B cell (primary cell): ENCODE measurements around the gene JUP.

Experiments
- EZH2 ChIP-seq: IDR thresholded peaks from 2 replicates; pipeline ENCODE4 v1.6.1; 2012; ENCODE audit warnings: borderline replicate concordance, low read depth, mild to moderate bottlenecking, moderate library complexity, low read length; ENCODE audit not compliant: insufficient read depth, poor library complexity, severe bottlenecking
- TF ChIP-seq, protein P1 (sequence below): fragments of 200-600 bp; IDR thresholded peaks from one replicate; pipeline ENCODE4 v1.8.0; 2022; ENCODE audit warnings: antibody characterized with exemption, mild to moderate bottlenecking

GRCh38 chr17:41728056-41728455 is 58.5 kb downstream of the JUP start:
- TF ChIP-seq, protein P1, sequence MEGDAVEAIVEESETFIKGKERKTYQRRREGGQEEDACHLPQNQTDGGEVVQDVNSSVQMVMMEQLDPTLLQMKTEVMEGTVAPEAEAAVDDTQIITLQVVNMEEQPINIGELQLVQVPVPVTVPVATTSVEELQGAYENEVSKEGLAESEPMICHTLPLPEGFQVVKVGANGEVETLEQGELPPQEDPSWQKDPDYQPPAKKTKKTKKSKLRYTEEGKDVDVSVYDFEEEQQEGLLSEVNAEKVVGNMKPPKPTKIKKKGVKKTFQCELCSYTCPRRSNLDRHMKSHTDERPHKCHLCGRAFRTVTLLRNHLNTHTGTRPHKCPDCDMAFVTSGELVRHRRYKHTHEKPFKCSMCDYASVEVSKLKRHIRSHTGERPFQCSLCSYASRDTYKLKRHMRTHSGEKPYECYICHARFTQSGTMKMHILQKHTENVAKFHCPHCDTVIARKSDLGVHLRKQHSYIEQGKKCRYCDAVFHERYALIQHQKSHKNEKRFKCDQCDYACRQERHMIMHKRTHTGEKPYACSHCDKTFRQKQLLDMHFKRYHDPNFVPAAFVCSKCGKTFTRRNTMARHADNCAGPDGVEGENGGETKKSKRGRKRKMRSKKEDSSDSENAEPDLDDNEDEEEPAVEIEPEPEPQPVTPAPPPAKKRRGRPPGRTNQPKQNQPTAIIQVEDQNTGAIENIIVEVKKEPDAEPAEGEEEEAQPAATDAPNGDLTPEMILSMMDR: no peak
- no peak for TF ChIP-seq EZH2
